NCI-H345 treated with DMSO at 0.1 percent for 48 hours (cell line): Measurements from ENCODE around the gene HAUS5.
"Not testable (repeated sequence)": the region's sequence is repeated elsewhere in the genome, so short reads cannot be mapped to it uniquely, and the experiment has no call there.

Experiments used
- DNase-seq: peaks from one replicate; lab custom pipeline; 2025; ENCODE audit not compliant: unreplicated experiment; lab: John Stamatoyannopoulos, UW

HAUS5 gene

GRCh38 chr19:35607170-35607569 lies 5.4 kb upstream of the HAUS5 start:
- not testable (repeated sequence) for DNase-seq

- no peak for DNase-seq
These were observed 4.9 kb upstream of the HAUS5 start for GRCh38 chr19:35607661-35608060.

- no peak for DNase-seq
These were observed 4.3 kb upstream of the HAUS5 start for GRCh38 chr19:35608251-35608650.

DNA sequence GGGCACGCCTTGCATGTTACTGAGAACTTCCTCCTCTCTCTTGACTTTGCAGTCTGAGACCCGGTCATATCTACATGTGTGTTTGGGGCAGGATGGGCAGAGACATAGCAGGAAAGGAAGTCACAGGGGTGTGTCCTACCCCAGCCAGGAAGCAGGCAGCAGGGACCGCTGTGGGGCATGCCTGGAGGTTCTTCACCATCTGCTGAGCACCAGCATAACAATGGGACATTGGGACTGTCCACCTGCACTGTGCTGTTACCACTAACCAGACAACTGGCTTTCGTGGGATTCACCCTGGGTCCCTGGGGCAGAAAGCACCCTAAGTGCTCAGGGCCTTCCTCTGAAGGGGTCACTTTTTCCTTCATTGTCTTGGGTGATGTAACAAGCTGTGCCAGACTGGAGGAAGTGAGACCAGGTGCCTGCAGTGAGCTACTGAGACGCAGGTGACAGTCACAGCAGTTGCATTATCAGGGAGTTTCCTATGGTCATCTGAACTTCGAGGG lies 2.6 kb upstream of the HAUS5 start:
- DNase-seq: no peak

DNA sequence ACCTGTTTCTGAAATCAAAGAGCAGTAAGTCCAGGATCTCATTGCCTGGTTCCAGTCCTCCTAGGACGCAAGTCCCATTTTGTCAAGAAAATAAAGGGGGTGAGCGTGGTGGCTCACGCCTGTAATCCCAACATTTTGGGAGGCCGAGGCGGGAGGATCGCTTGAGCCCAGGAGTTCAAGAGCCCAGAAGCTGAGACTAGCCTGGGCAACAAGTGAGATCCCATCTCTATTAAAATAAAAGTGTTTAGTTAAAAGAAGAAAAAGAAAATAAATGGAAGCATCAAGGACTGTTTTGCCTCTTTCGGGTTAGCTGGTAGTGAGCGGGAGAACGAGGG lies 344 bp upstream of the HAUS5 start:
- DNase-seq: no peak

DNA sequence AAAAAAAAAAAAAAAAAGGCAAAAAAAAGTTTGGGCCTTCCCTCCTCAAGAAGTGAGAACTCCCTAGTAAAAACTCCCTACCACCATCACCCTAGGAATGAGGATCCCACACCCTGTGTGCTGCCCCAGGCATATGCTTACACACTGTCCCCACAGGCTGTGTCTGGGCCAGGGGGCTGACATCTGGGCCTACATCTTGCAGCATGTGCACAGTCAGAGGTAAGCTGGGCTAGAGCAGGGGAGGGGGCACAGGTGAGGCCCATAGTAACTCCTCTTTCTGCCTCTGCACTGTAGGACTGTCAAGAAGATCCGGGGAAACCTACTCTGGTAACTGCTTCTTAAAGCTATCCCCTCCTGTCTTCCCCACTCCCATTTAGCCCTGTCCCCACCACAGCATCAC lies 1.0 kb downstream of the HAUS5 start:
- DNase-seq: no peak

DNA sequence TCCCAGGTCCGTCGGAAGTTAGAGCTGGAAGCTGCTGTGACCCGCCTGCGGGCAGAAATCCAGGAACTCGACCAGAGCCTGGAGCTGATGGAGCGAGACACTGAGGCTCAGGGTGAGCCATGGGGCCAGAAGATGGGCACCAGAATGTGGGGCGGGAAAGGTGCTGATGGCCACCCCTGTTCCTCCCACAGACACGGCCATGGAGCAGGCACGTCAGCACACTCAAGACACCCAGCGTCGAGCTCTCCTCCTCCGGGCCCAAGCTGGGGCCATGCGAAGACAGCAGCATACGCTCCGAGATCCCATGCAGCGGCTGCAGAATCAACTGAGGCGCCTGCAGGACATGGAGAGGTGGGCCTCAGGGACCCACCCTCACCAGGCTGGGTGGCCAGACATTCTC lies 2.5 kb downstream of the HAUS5 start:
- DNase-seq: no peak

- DNase-seq: no peak
These were observed 6.3 kb downstream of the HAUS5 start for GRCh38 chr19:35618857-35619256.

DNA sequence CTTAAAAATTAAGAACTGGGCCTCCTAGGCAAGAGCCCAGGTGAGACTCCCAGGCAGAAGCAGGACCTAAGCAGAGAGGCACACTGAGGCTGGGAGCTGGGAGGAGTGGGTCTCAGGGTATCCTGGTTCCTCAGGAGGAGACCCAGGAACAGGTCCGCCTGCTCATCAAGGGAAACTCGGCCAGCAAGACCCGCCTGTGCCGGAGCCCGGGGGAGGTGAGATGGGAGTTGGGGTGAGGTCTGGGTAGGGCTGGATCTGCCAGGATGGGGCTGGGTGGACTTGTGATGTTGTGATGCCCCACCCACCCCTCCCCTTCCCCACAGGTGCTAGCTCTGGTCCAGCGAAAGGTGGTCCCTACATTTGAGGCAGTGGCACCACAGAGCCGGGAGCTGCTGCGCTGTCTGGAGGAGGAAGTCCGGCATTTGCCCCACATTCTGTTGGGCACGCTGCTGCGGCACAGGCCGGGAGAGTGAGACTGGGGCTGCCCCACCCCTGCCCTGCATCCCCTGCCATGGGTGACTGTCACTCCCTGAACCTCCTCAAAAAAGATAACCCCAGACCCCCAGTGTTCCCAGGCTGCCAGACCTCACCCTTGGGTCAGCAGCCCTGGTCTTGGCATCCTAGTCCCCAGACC lies 6.9 kb downstream of the HAUS5 start:
- DNase-seq: no peak

DNA sequence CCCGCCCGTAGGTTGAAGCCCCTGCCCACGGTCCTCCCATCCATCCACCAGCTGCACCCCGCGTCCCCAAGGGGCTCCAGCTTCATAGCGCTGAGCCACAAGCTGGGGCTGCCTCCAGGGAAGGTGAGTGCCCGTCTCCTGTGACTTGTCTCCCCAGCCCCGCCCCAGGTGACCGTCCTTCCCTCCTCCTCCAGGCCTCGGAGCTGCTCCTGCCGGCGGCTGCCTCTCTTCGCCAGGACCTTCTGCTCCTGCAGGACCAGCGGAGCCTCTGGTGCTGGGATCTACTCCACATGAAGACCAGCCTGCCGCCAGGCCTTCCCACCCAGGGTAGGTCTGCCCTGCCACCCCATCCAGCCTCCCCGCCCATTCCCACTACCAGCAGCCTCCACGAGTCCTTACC lies 7.5 kb downstream of the HAUS5 start:
- DNase-seq: no peak

DNA sequence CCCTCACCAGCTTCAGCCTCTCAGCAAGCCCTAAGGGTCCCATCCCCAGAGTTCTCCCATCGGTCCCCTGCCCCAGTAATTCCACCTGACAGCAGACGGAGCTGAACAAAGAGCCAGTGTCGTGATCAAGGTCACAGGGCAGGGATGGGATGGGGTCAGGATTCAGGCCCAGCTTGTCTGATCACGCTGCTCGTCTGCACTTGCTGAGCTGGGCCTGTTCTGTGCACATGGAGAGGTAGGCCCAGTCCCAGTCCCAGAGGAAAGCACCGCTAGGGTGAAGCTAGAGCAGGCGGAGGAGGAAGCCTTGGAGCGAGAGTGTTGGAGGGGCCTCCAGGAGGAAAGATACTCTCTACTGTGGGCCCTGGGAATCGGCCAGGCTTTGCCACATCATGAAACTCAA lies 9.2 kb downstream of the HAUS5 start:
- no peak for DNase-seq

DNA sequence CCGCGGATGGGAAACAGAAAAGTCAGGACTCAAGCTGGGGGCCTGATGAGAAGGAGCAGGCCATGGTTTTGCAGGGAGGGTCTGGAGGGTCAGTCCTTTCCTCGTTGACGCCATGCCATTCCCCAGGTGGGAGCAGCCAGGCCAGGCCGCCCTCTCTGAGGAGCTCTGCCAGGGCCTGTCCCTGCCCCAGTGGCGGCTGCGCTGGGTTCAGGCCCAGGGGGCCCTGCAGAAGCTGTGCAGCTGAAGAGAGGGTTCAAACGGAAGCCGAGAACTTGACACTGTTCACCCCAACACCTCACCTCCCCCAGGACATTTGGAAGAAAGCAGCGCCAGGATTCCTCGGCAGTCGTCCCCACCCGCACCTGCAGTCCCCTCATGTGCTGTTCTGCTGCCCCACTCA lies 10.2 kb downstream of the HAUS5 start:
- DNase-seq: no peak

GRCh38 chr19:35623327-35624010 lies 10.9 kb downstream of the HAUS5 start:
- DNase-seq: no peak

DNA sequence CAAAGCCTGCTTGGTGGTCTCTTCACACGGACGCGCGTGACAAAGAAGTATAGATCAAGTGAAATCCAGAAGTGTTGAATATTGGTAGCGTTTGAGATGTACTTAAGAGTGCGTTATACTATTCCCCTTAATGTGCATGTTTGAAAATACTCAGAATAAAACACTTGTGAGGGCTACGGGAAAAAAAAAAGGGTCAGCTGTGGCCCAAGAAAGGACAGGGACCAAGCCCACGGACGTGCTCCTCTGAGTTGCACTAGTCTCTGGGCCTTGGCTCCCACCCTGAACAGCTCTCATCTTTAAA lies 15.7 kb downstream of the HAUS5 start:
- no peak for DNase-seq

DNA sequence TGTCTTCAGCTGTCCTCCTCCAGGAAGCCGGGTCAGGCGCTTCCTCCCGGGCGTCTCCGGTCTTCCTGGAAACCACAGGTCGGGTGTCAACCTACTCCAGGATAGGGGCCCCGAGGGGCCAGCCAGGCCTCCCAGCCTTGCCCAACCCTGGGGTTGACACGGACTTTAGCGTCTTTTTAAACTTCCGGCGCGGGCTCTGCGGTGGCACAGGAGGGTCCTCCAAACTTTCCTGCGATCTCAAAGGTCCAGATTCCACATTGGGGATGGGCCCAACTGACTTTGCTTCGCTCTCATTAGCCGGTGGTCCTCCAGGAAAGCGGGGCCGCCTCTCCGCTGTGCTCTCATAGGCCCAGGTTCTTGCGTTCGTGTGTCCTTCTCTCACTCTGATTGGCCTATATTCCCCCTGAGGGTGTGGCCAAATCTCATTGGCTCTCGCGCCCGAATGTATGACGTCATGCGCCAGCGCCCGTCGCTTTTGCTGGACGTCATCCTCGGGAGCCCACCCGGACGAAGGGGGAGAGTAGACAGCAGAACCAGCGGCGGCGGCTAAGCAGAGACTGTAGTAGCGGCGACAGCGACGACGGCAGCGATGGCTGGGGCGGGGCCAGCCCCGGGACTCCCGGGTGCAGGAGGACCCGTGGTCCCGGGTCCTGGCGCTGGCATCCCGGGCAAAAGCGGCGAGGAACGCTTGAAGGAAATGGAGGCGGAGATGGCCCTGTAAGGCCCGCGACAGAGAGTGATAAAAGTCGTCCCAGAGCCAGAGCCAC lies 16.2 kb downstream of the HAUS5 start, which contains the start of gene RBM42:
TSS of gene RBM42 (plus strand) at position 472 of the 767 bp plus-strand sequence. CDS start at position 590, 118 bp downstream.
- peak; percentile 100 for DNase-seq

DNA sequence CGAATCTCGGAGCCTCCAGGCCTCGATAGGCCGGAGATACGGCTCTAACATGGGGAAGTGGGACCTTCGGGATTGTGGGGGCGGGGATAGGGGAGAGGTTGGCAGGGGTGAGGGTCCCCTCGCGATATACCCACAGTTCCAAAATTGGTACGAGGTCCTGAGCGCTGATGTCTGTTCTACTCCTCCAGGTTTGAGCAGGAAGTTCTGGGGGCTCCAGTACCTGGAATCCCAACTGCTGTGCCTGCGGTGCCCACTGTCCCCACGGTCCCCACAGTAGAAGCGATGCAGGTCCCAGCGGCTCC lies 16.7 kb downstream of the HAUS5 start:
- DNase-seq: no peak

- DNase-seq: no peak
These were observed 21.3 kb downstream of the HAUS5 start for GRCh38 chr19:35633727-35634440.

- DNase-seq: no peak
These were observed 24.1 kb downstream of the HAUS5 start for GRCh38 chr19:35636651-35637050.

DNA sequence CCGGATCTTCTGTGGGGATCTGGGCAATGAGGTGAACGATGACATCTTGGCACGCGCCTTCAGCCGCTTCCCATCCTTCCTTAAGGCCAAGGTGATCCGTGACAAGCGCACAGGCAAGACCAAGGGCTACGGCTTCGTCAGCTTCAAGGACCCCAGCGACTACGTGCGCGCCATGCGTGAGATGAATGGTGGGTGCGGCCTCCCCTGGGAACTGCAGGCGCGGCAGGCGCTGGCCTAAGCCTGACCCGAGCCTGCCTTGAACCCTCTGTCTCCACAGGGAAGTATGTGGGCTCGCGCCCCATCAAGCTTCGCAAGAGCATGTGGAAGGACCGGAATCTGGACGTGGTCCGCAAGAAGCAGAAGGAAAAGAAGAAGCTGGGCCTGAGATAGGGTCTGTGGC lies 24.6 kb downstream of the HAUS5 start:
- DNase-seq: no peak

- no peak for DNase-seq
These were observed 26.7 kb downstream of the HAUS5 start for GRCh38 chr19:35639321-35639639.

GRCh38 chr19:35639863-35640262 lies 27.3 kb downstream of the HAUS5 start:
- no peak for DNase-seq
